ENCODE results near the gene GALNT7.

GRCh38 chr4:173370130-173370476 lies 201.5 kb downstream of the GALNT7 start:
- TF ChIP-seq CTCF (IDR thresholded peaks at IDR 0.05) (no peak), POLR2A (IDR thresholded peaks at IDR 0.05) (no peak)

Data from ovary (tissue), 3 donors.